D721Med (cell line): ENCODE data around the gene CCNYL1.

Experiments used
- DNase-seq: peaks from one replicate; pipeline ENCODE4 v3.0.0; 2011; ENCODE audit warnings: low spot score; ENCODE audit not compliant: insufficient read length
- FAIRE-seq: peaks from 2 replicates; lab custom pipeline; 2011; peaks lifted over from hg19 to GRCh38; lab: Jason Lieb, UNC
- CTCF ChIP-seq: IDR thresholded peaks from 2 replicates; pipeline ENCODE4 v1.5.1; 2012; ENCODE audit warnings: mild to moderate bottlenecking, control low read depth; ENCODE audit not compliant: insufficient read depth; ENCODE audit errors: missing control alignments

Gene CCNYL1

GRCh38 chr2:207775473-207775872 is 64.0 kb downstream of the CCNYL1 start:
- DNase-seq (no peak), FAIRE-seq (no peak)
- TF ChIP-seq CTCF: no peak

GRCh38 chr2:207777124-207777523 is 65.7 kb downstream of the CCNYL1 start:
- FAIRE-seq: no peak
- no peak for DNase-seq
- TF ChIP-seq CTCF: no peak

- no peak for DNase-seq
- FAIRE-seq: no peak
- TF ChIP-seq CTCF: no peak
These were observed 67.0 kb downstream of the CCNYL1 start for GRCh38 chr2:207778298-207778882.

GRCh38 chr2:207779523-207779922 is 68.1 kb downstream of the CCNYL1 start:
- FAIRE-seq (no peak), DNase-seq (no peak)
- TF ChIP-seq CTCF: no peak

- DNase-seq (no peak), FAIRE-seq (no peak)
These were observed 71.0 kb downstream of the CCNYL1 start for GRCh38 chr2:207782238-207783030.

GRCh38 chr2:207783514-207783913 is 72.1 kb downstream of the CCNYL1 start:
- no peak for TF ChIP-seq CTCF
- DNase-seq (no peak), FAIRE-seq (no peak)

More at GRCh38 chr2:207782238-207783030, 71.0 kb downstream of the CCNYL1 start:
- no peak for TF ChIP-seq CTCF

GRCh38 chr2:207784898-207785297 is 73.5 kb downstream of the CCNYL1 start:
- TF ChIP-seq CTCF: no peak
- DNase-seq (no peak), FAIRE-seq (no peak)
